Measurements from ENCODE around the gene HOMER2.
"Not testable (repeated sequence)": the region's sequence is repeated elsewhere in the genome, so short reads cannot be mapped to it uniquely, and the experiment has no call there.

Gene HOMER2

GRCh38 chr15:82892573-82892972 is 59.9 kb downstream of the HOMER2 start:
- DNase-seq: no peak

DNA sequence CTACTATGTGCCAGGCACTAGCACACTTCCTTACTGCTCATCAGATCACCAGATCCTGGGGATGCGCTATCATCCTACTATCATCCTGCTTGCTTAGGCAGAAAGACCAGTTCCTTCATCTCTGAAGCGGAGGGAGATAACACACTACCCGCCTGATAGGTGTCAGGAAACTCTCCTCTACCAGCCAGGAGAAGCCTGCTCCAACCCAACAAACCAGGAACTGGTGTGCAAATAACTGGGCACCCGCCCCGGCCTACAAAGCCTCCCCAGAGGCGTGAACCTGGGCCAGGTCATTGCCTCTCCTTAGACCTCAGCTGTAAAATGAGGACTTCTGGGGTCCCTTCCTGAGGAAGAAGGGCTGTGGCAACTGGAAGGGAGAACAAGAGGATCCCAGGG is 61.5 kb downstream of the HOMER2 start:
- DNase-seq: no peak

GRCh38 chr15:82890338-82890994 is 62.1 kb downstream of the HOMER2 start:
- DNase-seq: no peak

DNA sequence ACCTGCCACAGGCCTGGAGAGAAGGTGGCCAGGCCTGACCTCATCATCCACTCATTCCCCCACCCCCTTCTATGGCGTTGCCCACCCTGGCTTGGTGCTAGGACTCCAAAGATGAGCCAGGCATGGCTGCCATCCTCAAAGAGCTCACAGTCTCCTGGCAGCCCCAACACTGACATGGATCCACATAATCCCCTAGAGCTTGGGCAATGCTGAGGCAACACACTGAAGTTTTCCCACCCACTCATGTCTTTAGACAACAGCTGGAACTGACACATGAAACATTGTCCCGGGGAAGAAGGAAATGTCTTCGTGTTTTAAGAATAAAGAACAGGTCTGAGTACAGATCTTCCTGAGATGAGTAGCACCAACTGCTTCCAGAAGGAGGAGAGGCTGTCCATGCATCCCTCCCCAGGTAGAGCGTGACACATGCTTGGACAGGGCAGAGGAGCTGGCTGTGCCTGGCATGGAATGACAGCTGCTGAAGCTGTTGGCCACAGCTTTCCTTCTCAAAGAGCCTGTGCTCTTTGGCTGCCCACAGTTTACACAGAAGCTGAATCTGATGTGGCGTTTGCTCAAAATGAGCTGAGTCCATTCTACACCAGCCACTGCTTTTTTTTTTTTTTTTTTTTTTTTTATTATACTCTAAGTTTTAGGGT is 70.1 kb downstream of the HOMER2 start:
- no peak for DNase-seq

DNA sequence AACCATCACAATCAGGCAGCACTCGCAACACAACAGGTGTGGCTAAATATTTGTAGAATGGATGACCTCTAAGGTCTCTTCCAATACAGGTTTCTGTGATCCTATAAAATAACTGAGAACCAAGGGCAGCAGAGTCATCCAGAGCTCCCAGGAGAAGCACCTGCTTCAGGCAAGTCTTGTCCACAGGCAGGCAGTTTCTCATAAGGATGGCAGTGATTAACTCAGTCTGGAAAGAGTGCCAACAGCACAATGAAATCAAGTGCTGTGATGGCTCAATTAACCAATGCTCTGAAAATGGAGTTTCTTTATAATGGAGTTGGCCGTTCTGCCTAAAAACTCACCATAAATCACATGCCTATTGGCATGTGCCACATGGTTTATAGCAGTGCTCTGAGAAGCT is 70.8 kb downstream of the HOMER2 start:
- DNase-seq: no peak

DNA sequence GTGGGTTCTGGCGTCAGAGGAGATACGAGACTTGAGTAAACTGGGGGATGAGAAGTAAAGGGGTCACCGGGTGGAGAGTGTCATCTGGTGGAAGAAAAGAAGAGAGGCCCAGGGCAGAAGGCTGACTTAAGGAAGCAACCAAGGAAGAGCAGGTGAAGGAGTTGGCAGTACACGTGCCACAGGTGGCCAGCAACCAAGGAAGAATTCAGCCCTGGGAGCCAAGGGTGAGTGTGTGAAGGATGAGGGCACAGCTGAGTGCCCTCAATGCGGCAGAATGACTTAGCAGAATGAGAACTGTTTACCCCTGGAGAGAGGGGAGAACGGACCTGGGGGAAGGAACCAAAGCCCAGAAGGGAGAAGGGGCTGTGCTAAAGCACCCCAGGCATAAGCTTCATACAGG is 71.8 kb downstream of the HOMER2 start:
- no peak for DNase-seq

GRCh38 chr15:82878325-82878724 is 74.2 kb downstream of the HOMER2 start:
- no peak for DNase-seq

- DNase-seq: no peak
Measured at GRCh38 chr15:82877825-82878224, 74.7 kb downstream of the HOMER2 start.

DNA sequence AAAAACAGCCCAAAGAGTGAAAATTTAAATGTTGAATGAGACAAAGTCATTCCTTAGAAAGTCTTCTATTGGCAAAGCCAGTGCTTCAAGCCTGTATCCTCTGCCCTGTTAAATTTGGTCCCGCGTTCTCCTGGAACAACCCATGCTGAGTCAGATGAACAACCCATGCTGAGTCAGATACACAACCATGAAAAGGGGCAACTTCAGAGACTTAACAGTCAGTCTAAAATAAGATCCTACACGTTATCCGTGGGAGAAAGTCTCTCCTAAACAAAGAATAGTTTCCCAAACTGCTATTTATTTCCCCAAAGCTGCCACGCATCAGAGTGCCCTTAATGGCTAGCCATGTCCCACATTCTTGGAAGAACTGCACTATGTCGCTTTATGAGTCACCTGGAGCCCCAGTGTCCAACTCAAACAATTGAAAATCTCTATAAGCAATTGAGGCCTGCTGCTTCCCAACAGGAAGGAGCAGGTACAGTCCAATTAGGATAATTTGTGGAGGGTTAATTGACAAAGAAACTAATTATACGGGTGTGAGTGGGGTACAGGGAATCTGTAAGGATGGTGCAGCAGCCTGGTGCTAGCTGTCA is 77.0 kb downstream of the HOMER2 start:
- DNase-seq: no peak

DNA sequence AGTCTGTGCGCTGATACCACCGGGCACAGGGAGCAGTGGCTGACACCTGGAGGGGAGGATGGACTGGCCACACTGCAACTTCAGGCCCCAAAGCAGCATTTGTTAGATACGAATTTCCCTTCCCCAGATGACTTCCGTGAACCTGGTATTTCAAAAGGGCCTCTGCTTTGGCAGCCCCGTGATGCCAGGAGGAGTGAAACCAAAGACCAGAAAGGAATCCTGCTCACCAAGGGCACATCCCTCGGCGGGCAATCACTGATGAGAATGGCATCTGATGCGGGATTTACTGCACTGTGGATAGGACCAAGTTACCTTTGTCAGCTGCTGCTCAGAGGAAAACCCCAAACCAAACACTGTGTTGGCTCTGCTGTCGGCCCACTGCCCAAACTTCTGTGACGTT is 77.6 kb downstream of the HOMER2 start:
- no peak for DNase-seq

DNA sequence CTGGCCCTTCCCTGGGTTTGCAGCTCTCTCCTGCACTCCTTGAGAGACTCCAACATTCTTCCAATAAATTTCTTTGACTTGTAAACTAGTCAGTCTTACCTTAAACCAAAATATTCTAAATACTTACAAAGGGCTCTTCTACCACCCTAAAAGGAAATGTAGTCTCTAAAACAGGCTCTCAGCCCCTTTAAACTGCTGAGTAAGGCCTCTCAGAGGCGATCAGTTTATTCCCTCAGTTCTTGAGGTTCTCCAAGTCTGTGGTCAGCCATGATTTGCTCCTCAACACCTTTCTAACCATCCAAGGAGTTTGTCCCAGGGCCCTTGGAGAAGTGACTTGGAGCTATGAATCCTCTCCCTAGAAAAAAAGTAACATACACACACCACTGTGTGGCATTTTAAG is 78.3 kb downstream of the HOMER2 start:
- DNase-seq: no peak

GRCh38 chr15:82873000-82873680 is 79.4 kb downstream of the HOMER2 start:
- DNase-seq: no peak

DNA sequence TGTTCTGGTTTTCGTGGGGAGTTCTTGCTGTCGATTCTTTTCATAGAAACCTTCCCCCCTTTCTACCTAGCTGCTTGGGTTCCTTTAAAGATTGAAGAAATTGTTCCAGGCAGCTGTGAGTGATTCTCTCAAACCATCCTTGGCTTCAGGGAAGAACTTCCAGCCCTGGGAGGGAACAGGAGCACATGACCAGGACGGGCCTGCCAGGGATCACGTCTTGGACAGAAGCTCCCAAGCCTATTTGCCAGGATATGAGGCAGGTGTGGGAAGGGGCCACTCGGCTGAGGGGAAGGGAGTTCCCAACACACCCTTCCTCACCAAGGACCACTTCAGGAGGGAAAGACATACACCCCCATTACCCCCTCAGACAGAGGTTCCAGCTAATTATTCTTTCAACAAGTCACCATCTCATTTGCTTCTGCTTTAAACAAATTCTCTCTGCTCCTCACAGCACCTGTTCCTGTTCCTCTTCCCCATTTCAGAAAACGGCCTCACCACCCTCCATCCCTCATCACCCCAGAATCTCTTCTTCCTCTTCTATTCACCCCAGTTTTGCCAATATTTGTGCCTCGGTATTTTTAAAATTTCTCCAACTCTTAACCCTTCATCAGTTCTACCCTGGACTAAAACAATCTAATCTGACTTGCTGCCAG is 80.6 kb downstream of the HOMER2 start:
- DNase-seq: no peak

GRCh38 chr15:82871358-82871757 is 81.2 kb downstream of the HOMER2 start:
- no peak for DNase-seq

- no peak for DNase-seq
Measured at GRCh38 chr15:82870727-82871320, 81.7 kb downstream of the HOMER2 start.

DNA sequence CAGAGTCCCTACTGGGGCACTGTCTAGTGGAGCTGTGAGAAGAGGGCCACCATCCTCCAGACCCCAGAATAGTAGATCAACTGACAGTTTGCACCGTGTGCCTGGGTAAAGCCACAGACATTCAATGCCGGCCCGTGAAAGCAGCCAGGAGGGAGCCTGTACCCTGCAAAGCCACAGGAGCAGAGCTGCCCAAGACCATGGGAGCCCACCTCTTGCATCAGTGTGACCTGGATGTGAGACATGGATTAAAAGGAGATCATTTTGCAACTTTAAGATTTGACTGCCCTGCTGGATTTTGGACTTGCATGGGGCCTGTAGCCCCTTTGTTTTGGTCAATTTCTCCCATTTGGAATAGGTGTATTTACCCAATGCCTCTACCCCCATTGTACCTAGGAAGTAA is 86.5 kb downstream of the HOMER2 start:
- not testable (repeated sequence) for DNase-seq

- DNase-seq: not testable (repeated sequence)
Measured at GRCh38 chr15:82865581-82865980, 86.9 kb downstream of the HOMER2 start.

GRCh38 chr15:82864967-82865366 is 87.6 kb downstream of the HOMER2 start:
- DNase-seq: no peak

- no peak for DNase-seq
Measured at GRCh38 chr15:82862886-82863285, 89.6 kb downstream of the HOMER2 start.

DNA sequence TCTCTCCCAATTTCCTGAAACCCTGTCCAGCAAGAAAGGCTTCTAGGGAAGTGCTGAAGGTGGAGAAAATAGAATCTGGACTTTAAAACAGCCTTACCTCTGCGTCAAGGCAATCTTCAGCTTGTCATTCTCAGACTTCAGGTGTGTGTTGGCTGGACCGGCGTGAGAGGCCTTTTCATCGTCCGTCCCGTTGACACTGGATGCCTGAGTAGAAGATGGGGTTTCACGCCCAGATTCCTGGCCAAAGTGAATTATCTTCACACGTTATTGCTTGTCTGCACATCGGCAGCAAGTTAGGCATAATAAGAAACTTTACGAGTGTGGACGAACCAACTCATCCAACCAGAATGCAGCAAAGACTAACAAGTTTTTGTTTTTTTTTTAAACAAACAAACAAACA is 93.6 kb downstream of the HOMER2 start:
- no peak for DNase-seq

- no peak for DNase-seq
Measured at GRCh38 chr15:82856397-82857170, 95.9 kb downstream of the HOMER2 start.
